ENCODE data around the gene PHF3. TPM values are rescaled to one million over a fixed set of nuclear protein-coding genes. Genes with fewer than 3 reads are reported as not detected.

PHF3 gene, protein sequence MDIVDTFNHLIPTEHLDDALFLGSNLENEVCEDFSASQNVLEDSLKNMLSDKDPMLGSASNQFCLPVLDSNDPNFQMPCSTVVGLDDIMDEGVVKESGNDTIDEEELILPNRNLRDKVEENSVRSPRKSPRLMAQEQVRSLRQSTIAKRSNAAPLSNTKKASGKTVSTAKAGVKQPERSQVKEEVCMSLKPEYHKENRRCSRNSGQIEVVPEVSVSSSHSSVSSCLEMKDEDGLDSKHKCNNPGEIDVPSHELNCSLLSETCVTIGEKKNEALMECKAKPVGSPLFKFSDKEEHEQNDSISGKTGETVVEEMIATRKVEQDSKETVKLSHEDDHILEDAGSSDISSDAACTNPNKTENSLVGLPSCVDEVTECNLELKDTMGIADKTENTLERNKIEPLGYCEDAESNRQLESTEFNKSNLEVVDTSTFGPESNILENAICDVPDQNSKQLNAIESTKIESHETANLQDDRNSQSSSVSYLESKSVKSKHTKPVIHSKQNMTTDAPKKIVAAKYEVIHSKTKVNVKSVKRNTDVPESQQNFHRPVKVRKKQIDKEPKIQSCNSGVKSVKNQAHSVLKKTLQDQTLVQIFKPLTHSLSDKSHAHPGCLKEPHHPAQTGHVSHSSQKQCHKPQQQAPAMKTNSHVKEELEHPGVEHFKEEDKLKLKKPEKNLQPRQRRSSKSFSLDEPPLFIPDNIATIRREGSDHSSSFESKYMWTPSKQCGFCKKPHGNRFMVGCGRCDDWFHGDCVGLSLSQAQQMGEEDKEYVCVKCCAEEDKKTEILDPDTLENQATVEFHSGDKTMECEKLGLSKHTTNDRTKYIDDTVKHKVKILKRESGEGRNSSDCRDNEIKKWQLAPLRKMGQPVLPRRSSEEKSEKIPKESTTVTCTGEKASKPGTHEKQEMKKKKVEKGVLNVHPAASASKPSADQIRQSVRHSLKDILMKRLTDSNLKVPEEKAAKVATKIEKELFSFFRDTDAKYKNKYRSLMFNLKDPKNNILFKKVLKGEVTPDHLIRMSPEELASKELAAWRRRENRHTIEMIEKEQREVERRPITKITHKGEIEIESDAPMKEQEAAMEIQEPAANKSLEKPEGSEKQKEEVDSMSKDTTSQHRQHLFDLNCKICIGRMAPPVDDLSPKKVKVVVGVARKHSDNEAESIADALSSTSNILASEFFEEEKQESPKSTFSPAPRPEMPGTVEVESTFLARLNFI (N-terminal part only)
- total RNA-seq, result 10 to 100 TPM; 26.9 to 42.9 (median 31.7) TPM
- polyA plus RNA-seq, result 1 to 10 TPM; 5.4 to 9.6 TPM

DNA sequence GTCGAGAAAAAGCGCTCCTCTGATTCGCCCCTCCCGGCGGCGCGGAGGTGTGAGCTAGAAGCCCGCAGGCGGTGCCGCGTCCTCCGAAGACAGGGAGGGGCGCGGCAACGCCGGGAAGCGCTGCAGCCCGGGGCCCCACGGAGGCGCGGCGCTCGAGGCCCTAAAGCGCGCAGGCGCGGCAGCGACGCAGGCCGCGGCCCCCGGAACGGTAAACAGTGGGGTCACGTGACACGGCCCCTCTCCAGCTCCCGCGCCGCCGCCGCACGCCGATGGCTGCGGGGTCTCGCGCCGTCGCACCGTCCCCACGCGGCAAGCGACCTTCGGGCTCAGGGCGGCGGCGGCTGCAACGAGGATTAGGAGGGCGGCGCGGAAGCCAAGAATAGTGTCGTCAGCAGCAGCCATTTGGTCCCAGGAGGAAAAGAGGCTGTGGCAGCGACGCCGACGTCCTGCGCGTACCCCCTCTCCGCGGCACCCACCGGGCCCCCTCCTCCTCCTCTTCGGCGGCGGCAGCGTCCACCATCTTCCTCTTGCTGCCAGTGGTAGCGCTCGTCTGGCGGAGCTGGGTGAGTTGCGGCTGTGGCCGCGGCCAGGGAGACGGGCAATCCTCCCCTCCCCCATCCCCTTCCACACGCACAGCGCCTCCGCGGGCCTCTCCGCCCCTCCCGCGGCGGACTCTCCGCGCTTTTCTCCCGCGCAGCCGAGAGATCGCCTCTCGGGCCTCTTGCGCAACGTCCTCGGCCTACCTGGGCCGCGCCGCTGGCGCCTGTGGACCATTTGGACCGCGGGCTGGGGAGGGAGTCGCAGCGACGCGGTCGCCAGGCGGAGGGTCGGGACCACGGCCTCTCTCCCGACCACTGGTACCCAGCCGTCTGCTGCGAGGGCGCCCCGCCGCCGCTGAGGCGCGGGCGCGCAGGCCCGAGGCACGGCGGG is at the start of gene PHF3:
Gene PHF3 (plus strand): TSS at position 215 of the 930 bp plus-strand sequence. CDS start 10,750 bp downstream, outside the sequence.
- TF ChIP-seq, protein P1, sequence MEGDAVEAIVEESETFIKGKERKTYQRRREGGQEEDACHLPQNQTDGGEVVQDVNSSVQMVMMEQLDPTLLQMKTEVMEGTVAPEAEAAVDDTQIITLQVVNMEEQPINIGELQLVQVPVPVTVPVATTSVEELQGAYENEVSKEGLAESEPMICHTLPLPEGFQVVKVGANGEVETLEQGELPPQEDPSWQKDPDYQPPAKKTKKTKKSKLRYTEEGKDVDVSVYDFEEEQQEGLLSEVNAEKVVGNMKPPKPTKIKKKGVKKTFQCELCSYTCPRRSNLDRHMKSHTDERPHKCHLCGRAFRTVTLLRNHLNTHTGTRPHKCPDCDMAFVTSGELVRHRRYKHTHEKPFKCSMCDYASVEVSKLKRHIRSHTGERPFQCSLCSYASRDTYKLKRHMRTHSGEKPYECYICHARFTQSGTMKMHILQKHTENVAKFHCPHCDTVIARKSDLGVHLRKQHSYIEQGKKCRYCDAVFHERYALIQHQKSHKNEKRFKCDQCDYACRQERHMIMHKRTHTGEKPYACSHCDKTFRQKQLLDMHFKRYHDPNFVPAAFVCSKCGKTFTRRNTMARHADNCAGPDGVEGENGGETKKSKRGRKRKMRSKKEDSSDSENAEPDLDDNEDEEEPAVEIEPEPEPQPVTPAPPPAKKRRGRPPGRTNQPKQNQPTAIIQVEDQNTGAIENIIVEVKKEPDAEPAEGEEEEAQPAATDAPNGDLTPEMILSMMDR (IDR thresholded peaks at IDR 0.05), result no peak
- FAIRE-seq (no peak), ATAC-seq (peak; percentile 88 to 95 (median 92)), DNase-seq (peak; percentile 90 to 96 (median 92))
- H3K4me3 ChIP-seq, result peak within 1 kb of the TSS; percentile 73 to 84 (median 80)
- H3K4me1 ChIP-seq, result peaks cover 0 to 29% (median 15%) of the 10 kb centered on the region in 3 donors
- WGBS, 2 donors, result 0% methylated on average over 101 to 126 of the region's 126 CpGs
- H3K27ac ChIP-seq, result peak within 1 kb of the TSS; percentile 88 to 98 (median 94)
- no peaks in the 10 kb centered on the region for H3K27me3 ChIP-seq
- intact Hi-C loops (cut with DNase I), result no loop called here
- no peaks in the 10 kb centered on the region for H3K36me3 ChIP-seq
- H3K9me3 ChIP-seq, result no peaks in the 10 kb centered on the region

DNA sequence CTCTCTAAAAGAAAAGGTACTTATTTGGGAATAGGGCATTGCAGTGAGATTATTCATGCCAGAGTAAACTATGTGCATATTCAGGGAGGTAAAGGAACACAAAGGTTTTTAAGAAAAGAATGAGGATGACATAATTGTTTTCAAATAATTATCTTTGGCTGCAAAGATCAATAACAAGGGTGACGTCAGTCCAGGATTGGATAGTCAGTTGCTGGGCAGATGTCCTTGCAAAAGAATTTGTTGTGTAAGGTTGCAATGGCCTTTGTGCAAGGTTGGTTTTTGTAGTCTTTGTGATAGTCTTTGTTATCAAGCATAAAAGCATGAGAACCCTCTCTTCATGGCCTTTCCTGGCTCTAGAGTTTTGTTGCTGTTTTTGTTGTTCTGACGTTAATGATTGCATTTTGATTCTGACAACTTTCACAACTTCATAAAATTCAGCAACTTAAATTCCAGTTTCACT is 45.6 kb upstream of the PHF3 start:
- H3K27me3 ChIP-seq, result peaks cover 0 to 3% (median 0%) of the 10 kb centered on the region in 4 donors
- intact Hi-C loops (cut with DNase I), result loop anchor here in 2 of 3 donors (10.0 kb wide), 1 partner anchor 175 kb away; no protein-coding TSS in a partner anchor
- no peak for DNase-seq
- H3K4me1 ChIP-seq, result no peaks in the 10 kb centered on the region
- TF ChIP-seq, protein P1 (IDR thresholded peaks at IDR 0.05), result no peak
- no peaks in the 10 kb centered on the region for H3K36me3 ChIP-seq
- no peak for FAIRE-seq
- H3K4me3 ChIP-seq, result no peak overlapping the region
- 55 to 59% methylated on average over 2 of the region's 2 CpGs for WGBS, 2 donors
- peak in 2 of 4 donors; percentile 15 to 41 for ATAC-seq
- H3K27ac ChIP-seq, result no peak overlapping the region
- H3K9me3 ChIP-seq, result no peaks in the 10 kb centered on the region

DNA sequence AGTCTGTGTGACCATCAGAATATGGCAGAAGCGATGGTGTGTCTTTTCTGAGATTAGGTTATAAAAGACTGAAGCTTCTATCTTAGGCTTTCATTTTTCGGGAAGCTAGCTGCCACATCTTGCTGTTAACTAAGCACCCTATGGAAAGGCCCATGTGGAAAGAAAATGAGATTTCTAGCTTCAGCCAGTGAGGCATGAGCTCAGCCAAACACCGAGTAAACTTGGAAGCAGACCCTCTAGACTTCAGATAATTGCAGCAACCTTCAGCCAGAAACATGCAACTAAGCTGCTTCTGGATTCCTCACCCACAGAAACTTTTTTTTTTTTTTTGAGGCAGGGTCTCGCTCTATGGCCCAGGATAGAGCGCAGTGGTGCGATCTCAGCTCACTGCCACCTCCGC is 42.7 kb upstream of the PHF3 start:
- Histone ChIP-seq H3K4me3 (no peak overlapping the region), H3K36me3 (no peaks in the 10 kb centered on the region), H3K9me3 (no peaks in the 10 kb centered on the region), H3K4me1 (no peaks in the 10 kb centered on the region), H3K27me3 (peaks cover 0 to 3% (median 0%) of the 10 kb centered on the region in 4 donors), H3K27ac (no peak overlapping the region)
- WGBS, 2 donors, result 93 to 95% methylated on average over 7 of the region's 7 CpGs
- DNase-seq (no peak), FAIRE-seq (no peak), ATAC-seq (no peak)
- TF ChIP-seq, protein P1 (IDR thresholded peaks at IDR 0.05), result no peak
- intact Hi-C loops (cut with DNase I), result loop anchor here in 2 of 3 donors (10.0 kb wide), 1 partner anchor 172 kb away; no protein-coding TSS in a partner anchor

All from pancreas (tissue), 10 donors.